ENCODE measurements around the gene CCDC117.
A peak's percentile ranks its signal among the peaks of the same experiment; 100 is the strongest.

CCDC117 gene

GRCh38 chr22:28830441-28830840 is 57.9 kb downstream of the CCDC117 start:
- no peak for DNase-seq
- no peak overlapping the region for H4K12ac ChIP-seq (ENCODE audit: low read depth, low read length)
- no peak overlapping the region for H3K9ac ChIP-seq (ENCODE audit: low read length)
- H3K14ac ChIP-seq (ENCODE audit: low read length) = no peak overlapping the region
- H3K4me1 ChIP-seq (ENCODE audit: control insufficient read depth in 1 of 2, insufficient read depth in 2 of 2, low read length in 2 of 2) = no peaks in the 10 kb centered on the region
- H3K79me2 ChIP-seq (ENCODE audit: control insufficient read depth, insufficient read depth, low read length, poor library complexity) = no peaks in the 10 kb centered on the region
- no peak overlapping the region for H3K27ac ChIP-seq (ENCODE audit: low read depth, low read length)
- no peaks in the 10 kb centered on the region for H3K36me3 ChIP-seq (ENCODE audit: control insufficient read depth in 1 of 2, insufficient read depth in 2 of 2, low read length in 2 of 2)
- no peak overlapping the region for H3K4me3 ChIP-seq (ENCODE audit: low read depth, low read length)
- WGBS (ENCODE audit: extremely low coverage, insufficient coverage, insufficient read length) = no CpG with 5 or more reads among the region's 3 CpGs
- H4K91ac ChIP-seq (ENCODE audit: low read depth, low read length) = no peak overlapping the region
- no peak overlapping the region for H2AK5ac ChIP-seq (ENCODE audit: low read length)
- H3K9me3 ChIP-seq (ENCODE audit: insufficient read depth, low read depth, low read length) = peaks cover 3% of the 10 kb centered on the region
- no peak overlapping the region for H3K23ac ChIP-seq (ENCODE audit: low read length)
- no peak overlapping the region for H4K8ac ChIP-seq (ENCODE audit: low read depth, low read length)
- H3K79me1 ChIP-seq (ENCODE audit: low read length) = no peaks in the 10 kb centered on the region
- H2BK12ac ChIP-seq (ENCODE audit: low read length) = no peak overlapping the region
- no peak overlapping the region for H2AFZ ChIP-seq (ENCODE audit: insufficient read depth, low read length, poor library complexity)
- no peaks in the 10 kb centered on the region for H3K27me3 ChIP-seq (ENCODE audit: insufficient read depth, low read length)
- H3K4me2 ChIP-seq (ENCODE audit: low read length) = no peak overlapping the region
- H2BK5ac ChIP-seq (ENCODE audit: low read depth, low read length, poor library complexity) = no peak overlapping the region
- no peak overlapping the region for H2BK120ac ChIP-seq (ENCODE audit: insufficient read depth, low read length, poor library complexity)
- H3K4ac ChIP-seq (ENCODE audit: low read depth, low read length) = no peak overlapping the region
- no peak overlapping the region for H3K18ac ChIP-seq (ENCODE audit: low read length)

- Histone ChIP-seq H2BK12ac (ENCODE audit: low read length) (no peak overlapping the region), H3K27me3 (ENCODE audit: insufficient read depth, low read length) (no peaks in the 10 kb centered on the region), H2BK5ac (ENCODE audit: low read depth, low read length, poor library complexity) (no peak overlapping the region), H4K91ac (ENCODE audit: low read depth, low read length) (no peak overlapping the region), H3K9me3 (ENCODE audit: insufficient read depth, low read depth, low read length) (peaks cover 3% of the 10 kb centered on the region), H3K14ac (ENCODE audit: low read length) (no peak overlapping the region), H3K18ac (ENCODE audit: low read length) (no peak overlapping the region), H3K4ac (ENCODE audit: low read depth, low read length) (no peak overlapping the region), H4K8ac (ENCODE audit: low read depth, low read length) (no peak overlapping the region), H3K4me1 (ENCODE audit: control insufficient read depth in 1 of 2, insufficient read depth in 2 of 2, low read length in 2 of 2) (no peaks in the 10 kb centered on the region), H2BK120ac (ENCODE audit: insufficient read depth, low read length, poor library complexity) (no peak overlapping the region), H3K9ac (ENCODE audit: low read length) (no peak overlapping the region), H3K36me3 (ENCODE audit: control insufficient read depth in 1 of 2, insufficient read depth in 2 of 2, low read length in 2 of 2) (no peaks in the 10 kb centered on the region), H3K79me2 (ENCODE audit: control insufficient read depth, insufficient read depth, low read length, poor library complexity) (no peaks in the 10 kb centered on the region), H3K23ac (ENCODE audit: low read length) (no peak overlapping the region), H3K79me1 (ENCODE audit: low read length) (no peaks in the 10 kb centered on the region), H3K4me2 (ENCODE audit: low read length) (no peak overlapping the region), H4K12ac (ENCODE audit: low read depth, low read length) (no peak overlapping the region), H3K27ac (ENCODE audit: low read depth, low read length) (no peak overlapping the region), H3K4me3 (ENCODE audit: low read depth, low read length) (peak overlapping the region; percentile 1), H2AFZ (ENCODE audit: insufficient read depth, low read length, poor library complexity) (no peak overlapping the region), H2AK5ac (ENCODE audit: low read length) (no peak overlapping the region)
- no CpG with 5 or more reads among the region's 7 CpGs for WGBS (ENCODE audit: extremely low coverage, insufficient coverage, insufficient read length)
- no peak for DNase-seq
Observed at GRCh38 chr22:28831140-28832072, 58.9 kb downstream of the CCDC117 start.

GRCh38 chr22:28832731-28833130 is 60.2 kb downstream of the CCDC117 start:
- Histone ChIP-seq H2AK5ac (ENCODE audit: low read length) (no peak overlapping the region), H3K23ac (ENCODE audit: low read length) (no peak overlapping the region), H3K79me2 (ENCODE audit: control insufficient read depth, insufficient read depth, low read length, poor library complexity) (no peaks in the 10 kb centered on the region), H3K9me3 (ENCODE audit: insufficient read depth, low read depth, low read length) (peaks cover 3% of the 10 kb centered on the region), H3K14ac (ENCODE audit: low read length) (no peak overlapping the region), H3K18ac (ENCODE audit: low read length) (no peak overlapping the region), H2BK12ac (ENCODE audit: low read length) (no peak overlapping the region), H4K8ac (ENCODE audit: low read depth, low read length) (no peak overlapping the region), H3K4me3 (ENCODE audit: low read depth, low read length) (no peak overlapping the region), H3K36me3 (ENCODE audit: control insufficient read depth in 1 of 2, insufficient read depth in 2 of 2, low read length in 2 of 2) (no peaks in the 10 kb centered on the region), H4K91ac (ENCODE audit: low read depth, low read length) (no peak overlapping the region), H2BK5ac (ENCODE audit: low read depth, low read length, poor library complexity) (no peak overlapping the region), H3K4me1 (ENCODE audit: control insufficient read depth in 1 of 2, insufficient read depth in 2 of 2, low read length in 2 of 2) (no peaks in the 10 kb centered on the region), H3K79me1 (ENCODE audit: low read length) (no peaks in the 10 kb centered on the region), H3K9ac (ENCODE audit: low read length) (no peak overlapping the region), H3K27ac (ENCODE audit: low read depth, low read length) (no peak overlapping the region), H2AFZ (ENCODE audit: insufficient read depth, low read length, poor library complexity) (no peak overlapping the region), H3K27me3 (ENCODE audit: insufficient read depth, low read length) (no peaks in the 10 kb centered on the region), H4K12ac (ENCODE audit: low read depth, low read length) (no peak overlapping the region), H2BK120ac (ENCODE audit: insufficient read depth, low read length, poor library complexity) (no peak overlapping the region), H3K4me2 (ENCODE audit: low read length) (no peak overlapping the region), H3K4ac (ENCODE audit: low read depth, low read length) (no peak overlapping the region)
- WGBS (ENCODE audit: extremely low coverage, insufficient coverage, insufficient read length) = no CpG with 5 or more reads among the region's 1 CpG
- DNase-seq = no peak

- Histone ChIP-seq H2AK5ac (ENCODE audit: low read length) (no peak overlapping the region), H3K18ac (ENCODE audit: low read length) (no peak overlapping the region), H2BK12ac (ENCODE audit: low read length) (no peak overlapping the region), H3K4me3 (ENCODE audit: low read depth, low read length) (no peak overlapping the region), H3K79me2 (ENCODE audit: control insufficient read depth, insufficient read depth, low read length, poor library complexity) (no peaks in the 10 kb centered on the region), H3K4ac (ENCODE audit: low read depth, low read length) (no peak overlapping the region), H3K14ac (ENCODE audit: low read length) (no peak overlapping the region), H3K9ac (ENCODE audit: low read length) (no peak overlapping the region), H4K12ac (ENCODE audit: low read depth, low read length) (no peak overlapping the region), H3K27ac (ENCODE audit: low read depth, low read length) (no peak overlapping the region), H4K8ac (ENCODE audit: low read depth, low read length) (no peak overlapping the region), H3K4me1 (ENCODE audit: control insufficient read depth in 1 of 2, insufficient read depth in 2 of 2, low read length in 2 of 2) (no peaks in the 10 kb centered on the region), H2AFZ (ENCODE audit: insufficient read depth, low read length, poor library complexity) (no peak overlapping the region), H2BK5ac (ENCODE audit: low read depth, low read length, poor library complexity) (no peak overlapping the region), H4K91ac (ENCODE audit: low read depth, low read length) (no peak overlapping the region), H3K9me3 (ENCODE audit: insufficient read depth, low read depth, low read length) (peaks cover 3% of the 10 kb centered on the region), H3K36me3 (ENCODE audit: control insufficient read depth in 1 of 2, insufficient read depth in 2 of 2, low read length in 2 of 2) (no peaks in the 10 kb centered on the region), H2BK120ac (ENCODE audit: insufficient read depth, low read length, poor library complexity) (no peak overlapping the region), H3K23ac (ENCODE audit: low read length) (no peak overlapping the region), H3K79me1 (ENCODE audit: low read length) (no peaks in the 10 kb centered on the region), H3K27me3 (ENCODE audit: insufficient read depth, low read length) (no peaks in the 10 kb centered on the region), H3K4me2 (ENCODE audit: low read length) (no peak overlapping the region)
- DNase-seq = no peak
- WGBS (ENCODE audit: extremely low coverage, insufficient coverage, insufficient read length) = no CpG with 5 or more reads among the region's 3 CpGs
Observed at GRCh38 chr22:28833276-28833923, 60.9 kb downstream of the CCDC117 start.

Measured in trophoblast cell (in vitro differentiated cells and primary cell).